NCI-H774 (cell line): ENCODE measurements around the gene RGCC.
"Not testable (repeated sequence)": the region's sequence is repeated elsewhere in the genome, so short reads cannot be mapped to it uniquely, and the experiment has no call there.

ENCODE experiments used
- DNase-seq: peaks from one replicate; lab custom pipeline; 2025; lab: John Stamatoyannopoulos, UW

RGCC gene, protein sequence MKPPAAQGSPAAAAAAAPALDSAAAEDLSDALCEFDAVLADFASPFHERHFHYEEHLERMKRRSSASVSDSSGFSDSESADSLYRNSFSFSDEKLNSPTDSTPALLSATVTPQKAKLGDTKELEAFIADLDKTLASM

GRCh38 chr13:41456768-41457588 is at the start of gene RGCC:
RGCC (plus strand) TSS chr13:41457550; CDS start chr13:41457708, 158 bp downstream.
- peak; percentile 15 for DNase-seq

DNA sequence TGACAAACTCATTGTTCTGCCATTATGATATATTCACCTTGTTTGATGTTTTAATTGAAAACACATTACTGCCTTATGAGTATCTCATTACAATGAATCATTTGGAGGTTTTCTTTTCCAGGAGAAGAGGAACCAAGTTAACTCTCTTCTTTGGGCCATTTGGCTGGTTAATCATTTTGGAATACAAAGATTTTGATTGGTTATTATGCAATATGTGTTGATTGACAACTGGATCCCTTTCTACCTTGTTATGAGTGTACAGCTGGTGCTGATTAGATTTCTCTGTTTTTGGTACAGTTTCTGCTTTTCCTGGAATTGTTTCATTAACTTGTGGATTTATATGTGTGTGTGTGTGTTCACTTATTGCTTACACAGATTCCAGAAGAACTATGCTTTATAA is 49.2 kb upstream of the RGCC start:
- no peak for DNase-seq

- no peak for DNase-seq
Observed at GRCh38 chr13:41408746-41409145, 48.6 kb upstream of the RGCC start.

DNA sequence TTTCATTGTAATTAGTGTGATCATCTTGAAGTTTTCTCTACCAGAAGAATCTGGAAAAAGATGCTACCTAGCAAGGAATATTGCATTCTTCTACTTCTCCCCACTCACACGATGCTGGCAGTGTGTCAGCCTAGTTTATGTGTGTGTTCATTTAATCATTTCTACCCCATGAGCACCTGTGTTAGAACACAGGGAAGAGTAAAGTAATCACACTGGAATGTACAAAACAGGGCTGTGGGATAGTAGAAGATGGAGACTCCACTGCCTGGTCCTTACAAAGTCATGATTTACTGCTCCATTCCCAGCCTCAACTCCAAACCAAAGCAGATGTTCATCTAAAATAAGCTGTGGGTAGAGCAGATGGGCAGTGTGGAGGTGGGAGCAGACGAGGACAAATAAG is 47.7 kb upstream of the RGCC start:
- no peak for DNase-seq

GRCh38 chr13:41411060-41411459 is 46.3 kb upstream of the RGCC start:
- no peak for DNase-seq

DNA sequence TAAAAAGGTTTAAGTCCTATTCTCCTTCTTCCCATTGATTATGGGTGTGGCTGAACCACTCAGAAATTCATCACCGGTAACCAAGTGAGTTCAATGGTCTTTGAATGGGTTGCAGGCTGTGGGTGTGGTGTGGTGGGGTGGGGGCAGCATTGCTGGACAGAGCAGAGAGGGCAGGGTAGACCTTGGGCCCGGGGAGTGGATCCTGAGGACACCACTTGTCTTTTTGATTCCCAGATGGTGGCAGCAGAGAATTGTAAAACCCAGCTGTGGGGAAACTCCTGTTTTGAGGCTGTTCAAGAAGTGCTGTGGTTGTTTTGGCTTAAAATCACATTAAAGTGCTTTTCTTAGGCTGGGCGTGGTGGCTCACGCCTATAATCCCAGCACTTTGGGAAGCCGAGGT is 45.8 kb upstream of the RGCC start:
- no peak for DNase-seq

DNA sequence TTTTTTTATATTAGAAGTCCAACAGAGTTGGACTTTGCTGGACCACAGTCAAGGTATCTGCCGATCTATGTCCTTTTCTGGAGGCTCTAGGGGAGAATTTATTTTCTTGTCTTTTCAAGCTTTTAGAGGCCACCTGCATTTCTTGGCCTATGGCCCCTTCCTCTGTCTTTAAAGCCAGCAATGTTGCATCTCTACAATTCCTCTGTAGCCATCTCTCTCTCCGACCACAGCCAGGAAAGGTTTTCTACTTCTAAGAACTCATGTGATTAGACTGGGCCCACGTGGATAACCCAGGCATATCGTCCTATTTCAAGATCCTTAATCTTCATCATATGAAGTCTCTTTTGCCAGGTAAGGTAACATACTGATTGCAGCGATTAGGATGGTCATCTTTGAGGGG is 43.5 kb upstream of the RGCC start:
- no peak for DNase-seq

DNA sequence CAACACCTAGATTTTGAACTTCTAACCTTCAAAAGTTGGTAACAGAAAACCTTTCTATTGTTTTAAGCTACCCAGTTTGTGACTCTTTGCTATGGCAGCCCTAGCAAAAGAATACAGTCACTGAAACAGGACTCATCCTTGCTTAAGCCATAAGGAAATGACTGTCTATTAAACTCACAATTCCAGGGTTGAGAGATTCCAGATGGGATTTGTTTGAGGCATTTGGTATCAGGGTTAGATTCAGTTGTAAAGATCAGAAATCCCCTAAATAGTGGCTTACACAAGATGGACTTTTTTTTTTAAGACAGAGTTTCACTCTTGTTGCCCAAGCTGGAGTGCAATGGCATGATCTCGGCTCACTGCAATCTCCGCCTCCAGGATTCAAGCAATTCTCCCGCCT is 41.1 kb upstream of the RGCC start:
- no peak for DNase-seq

DNA sequence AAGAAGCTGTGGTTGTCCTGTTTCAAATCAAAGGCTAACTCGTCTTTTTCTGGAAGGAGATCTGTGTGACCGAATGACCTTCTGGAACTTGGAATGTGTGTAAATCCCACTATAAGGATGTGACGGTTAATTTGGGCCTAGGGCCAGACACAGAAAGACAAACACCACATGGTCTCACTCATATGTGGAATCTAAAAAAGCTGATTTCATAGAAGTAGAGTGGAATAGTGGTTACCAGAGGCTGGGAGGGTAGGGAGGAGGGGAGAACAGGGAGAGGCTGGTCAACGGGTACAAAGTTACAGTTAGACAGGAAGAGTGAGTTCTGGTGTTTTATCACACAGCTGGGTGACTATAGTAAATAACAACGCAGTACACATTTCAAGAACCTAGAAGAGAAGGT is 39.3 kb upstream of the RGCC start:
- DNase-seq = no peak

GRCh38 chr13:41418731-41419130 is 38.6 kb upstream of the RGCC start:
- no peak for DNase-seq

DNA sequence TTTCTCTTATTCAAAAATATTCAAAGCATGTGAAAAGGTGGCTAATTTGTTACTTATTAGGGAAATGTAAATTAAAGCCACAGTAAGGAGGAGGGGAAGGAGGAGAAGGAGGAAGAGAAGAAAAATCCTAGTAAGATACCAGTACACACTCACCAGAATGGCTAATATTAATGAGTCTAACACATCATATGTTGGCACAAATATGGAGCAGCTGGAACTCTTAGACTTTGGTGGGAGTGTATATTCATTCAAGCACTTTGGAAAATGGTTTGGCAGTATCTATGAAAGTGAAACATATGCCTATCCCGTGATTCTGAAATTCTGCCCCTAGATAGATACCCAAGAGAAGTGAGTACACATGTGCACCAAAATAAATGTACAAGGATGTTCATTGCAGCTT is 38.1 kb upstream of the RGCC start:
- DNase-seq = no peak

DNA sequence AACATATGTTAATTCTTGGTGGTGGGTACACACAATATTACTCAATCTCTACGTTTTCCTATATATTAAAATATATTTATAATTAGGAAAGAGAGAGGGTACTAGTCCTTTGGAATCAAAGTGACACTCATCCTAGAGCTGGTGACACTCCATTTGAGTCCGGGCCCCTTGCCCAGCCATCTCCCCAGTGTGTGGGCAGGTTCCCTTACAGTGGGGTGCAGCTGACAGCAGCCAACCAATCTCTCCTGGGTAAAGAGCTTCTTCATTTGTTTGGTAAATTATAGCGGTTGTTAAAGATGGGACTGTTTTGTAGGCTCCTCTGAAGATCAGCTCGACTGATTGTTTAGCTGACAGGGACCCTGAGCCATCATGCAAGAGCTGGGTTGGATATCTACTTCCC is 37.2 kb upstream of the RGCC start:
- DNase-seq = no peak

DNA sequence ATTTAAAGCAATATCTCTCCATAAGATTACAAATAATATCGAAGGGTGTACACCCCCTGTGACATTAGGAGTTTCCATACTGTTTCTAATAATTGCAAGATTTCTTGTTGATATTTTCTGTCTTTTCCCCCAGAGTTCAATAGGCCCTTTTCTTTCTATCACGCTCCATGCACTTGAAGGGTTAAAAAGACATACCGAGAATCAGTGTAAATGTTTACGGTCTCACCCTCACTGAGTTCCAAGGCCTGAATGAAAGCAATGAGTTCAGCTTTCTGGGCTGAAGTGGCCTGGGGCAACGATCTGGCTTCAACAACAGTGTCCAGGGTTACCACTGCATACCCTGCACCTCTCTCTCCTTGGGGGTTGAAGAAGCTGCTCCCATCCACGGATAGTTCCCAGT is 36.0 kb upstream of the RGCC start:
- not testable (repeated sequence) for DNase-seq

DNA sequence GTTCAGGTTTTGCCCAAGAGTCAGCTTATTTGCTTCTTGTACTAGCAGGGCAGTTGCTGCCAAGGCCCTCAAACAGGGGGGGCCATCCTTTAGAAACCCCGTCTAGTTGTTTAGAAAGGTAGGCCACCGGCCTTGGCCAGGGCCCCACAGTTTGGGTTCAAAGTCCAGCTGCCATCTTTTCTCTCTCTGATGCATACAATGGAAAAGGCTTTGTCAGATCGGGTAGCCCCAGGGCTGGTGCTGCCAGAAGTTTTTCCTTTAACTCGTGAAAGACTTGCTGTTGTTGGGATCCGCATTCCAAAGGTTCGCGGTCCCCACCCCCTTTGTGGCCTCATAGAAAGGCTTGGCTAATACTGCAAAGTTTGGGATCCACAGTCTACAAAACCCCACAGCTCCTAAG is 35.4 kb upstream of the RGCC start:
- DNase-seq = not testable (repeated sequence)

GRCh38 chr13:41423259-41423658 is 34.1 kb upstream of the RGCC start:
- not testable (repeated sequence) for DNase-seq

GRCh38 chr13:41424675-41425074 is 32.7 kb upstream of the RGCC start:
- not testable (repeated sequence) for DNase-seq

DNA sequence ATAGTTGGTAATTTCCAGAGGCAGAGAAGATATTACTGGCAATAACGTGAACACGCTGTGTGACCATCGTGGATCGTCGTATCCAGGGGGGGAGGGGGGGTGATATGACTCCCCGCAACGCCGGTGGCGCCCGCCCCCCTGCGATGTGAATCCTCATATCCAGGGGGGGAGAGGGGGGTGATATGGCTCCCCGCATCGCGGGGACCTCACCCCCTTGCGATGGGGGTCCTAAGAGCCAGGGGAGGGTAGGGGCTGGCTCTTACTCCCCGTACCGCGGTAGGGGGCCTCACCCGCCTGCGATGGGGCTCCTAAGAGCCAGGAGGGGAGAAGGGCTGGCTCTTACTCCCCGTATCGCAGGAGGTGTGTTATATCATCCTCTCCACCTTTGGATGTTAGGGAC is 31.3 kb upstream of the RGCC start:
- no peak for DNase-seq

DNA sequence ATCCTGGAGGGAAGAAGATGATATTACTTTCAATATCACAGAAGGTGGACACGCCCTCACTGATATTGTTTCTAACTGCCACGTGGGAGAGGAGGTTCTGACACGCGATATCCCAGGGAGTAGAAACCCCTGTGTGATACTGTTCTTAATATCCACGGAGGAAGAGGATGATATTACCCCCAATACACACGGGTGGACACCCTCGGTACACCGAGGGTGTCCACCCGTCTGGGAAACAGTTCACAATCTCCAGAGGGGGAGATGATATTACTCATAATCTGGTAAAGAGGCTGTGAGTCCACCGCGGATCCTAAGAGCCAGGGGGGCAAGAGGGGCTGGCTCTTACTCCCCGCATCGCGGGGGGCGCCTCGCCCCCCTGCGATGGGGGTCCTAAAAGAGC is 29.7 kb upstream of the RGCC start:
- no peak for DNase-seq

DNA sequence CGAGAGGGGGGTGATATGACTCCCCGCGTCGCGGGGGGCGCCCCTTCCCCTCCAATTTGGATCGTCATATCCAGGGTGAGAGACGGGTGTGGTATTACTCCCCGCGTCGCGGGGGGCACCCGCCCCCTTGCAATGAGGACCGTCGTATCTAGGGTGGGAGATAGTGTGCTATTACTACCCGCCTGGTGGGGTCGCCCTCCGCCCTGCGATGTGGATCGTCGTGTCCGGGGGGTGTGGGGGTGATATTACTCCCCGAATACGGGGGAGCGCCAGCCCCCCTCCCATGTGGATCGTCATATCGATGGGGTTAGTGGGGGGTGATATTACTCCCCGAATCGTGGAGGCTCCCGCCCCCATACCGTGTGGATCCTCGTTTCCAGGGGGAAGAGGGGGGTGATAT is 29.2 kb upstream of the RGCC start:
- DNase-seq = no peak

DNA sequence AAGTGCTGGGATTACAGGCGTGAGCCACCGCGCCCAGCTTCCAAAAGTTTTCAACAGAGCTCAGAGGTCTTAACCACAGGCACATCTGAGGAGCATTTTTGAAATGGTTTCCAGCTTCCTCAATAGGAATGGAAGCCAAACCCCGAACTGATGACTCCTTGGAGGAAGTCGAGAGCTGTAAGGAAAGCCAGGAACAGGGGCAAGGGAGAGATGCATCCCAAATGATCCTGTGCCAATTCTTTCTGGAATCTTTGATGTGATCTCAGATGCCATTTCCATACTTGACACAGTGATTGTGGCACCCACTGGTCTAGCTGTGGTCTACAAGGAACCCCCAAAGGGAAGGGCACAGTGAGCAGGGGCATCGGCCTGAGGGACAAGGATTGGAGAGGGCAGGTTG is 23.3 kb upstream of the RGCC start:
- DNase-seq = not testable (repeated sequence)

GRCh38 chr13:41434831-41435520 is 22.4 kb upstream of the RGCC start:
- DNase-seq = no peak

DNA sequence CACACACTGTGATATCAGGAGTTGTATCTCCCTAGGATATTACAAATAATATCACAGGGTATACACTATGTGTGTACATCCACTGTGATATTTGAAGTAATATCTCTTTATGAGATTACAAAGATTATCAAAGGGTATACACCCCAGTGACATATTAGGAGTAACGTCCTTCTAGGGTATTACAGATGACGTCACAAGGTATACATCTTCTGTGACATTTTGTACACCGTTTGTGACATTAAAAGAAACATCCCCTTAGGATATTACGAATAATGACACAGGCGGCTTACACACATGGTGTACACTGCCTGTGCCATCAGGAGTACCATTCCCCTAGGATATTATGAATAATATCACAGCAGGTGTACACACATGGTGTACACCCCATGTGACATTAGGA is 13.4 kb upstream of the RGCC start:
- no peak for DNase-seq

DNA sequence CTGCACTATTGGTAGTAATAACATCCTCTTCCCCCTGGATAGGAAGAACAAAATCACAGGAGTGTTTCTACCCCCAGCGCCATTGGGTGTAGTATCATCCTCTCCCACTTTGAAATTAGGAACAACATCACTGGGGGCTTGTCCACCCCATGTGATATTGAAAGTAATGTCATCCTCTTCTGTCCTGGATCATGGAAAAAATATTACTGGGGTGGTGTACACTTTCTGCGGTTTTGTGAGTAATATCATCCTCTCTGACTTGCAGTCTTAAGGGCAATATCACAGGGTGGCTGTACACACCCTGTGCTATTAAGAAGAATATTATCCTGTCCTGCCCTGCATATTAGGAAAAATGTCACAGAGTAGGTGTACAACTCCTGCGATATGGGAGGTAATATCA is 4.9 kb upstream of the RGCC start:
- DNase-seq = no peak
